ENCODE data around the gene SP140.
"Not testable (repeated sequence)": the region's sequence is repeated elsewhere in the genome, so short reads cannot be mapped to it uniquely, and the experiment has no call there.

The SP140 gene

DNA sequence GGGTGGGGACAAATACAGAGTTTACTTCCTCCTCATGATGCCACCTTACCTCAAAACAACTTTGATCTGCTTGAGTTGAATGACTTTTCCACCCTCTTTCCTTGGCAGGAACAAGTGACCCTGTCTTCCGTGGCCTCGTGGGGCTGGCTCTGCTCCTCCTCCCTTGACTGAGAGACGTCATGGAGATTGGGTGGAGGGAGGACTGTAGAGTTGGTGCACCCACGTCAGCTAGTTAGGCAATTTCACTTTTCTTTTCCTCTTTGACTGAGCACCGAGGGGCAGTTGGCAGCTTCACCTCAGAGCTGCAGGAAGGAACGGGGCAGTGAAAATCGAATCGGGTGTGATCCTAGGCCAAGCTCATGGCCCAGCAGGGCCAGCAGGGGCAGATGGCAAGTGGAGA, at the start of gene SP140:
Gene SP140 (plus strand): TSS at position 251 of the 400 bp plus-strand sequence. CDS start 109 bp downstream, at position 360.
- peak; percentile 54 for DNase-seq (ENCODE audit: low read depth)

- no peak for DNase-seq (ENCODE audit: low read depth)
Measured at GRCh38 chr2:230176996-230177395, 48.5 kb upstream of the SP140 start.

- no peak for DNase-seq (ENCODE audit: low read depth)
Measured at GRCh38 chr2:230178546-230179485, 46.7 kb upstream of the SP140 start.

DNA sequence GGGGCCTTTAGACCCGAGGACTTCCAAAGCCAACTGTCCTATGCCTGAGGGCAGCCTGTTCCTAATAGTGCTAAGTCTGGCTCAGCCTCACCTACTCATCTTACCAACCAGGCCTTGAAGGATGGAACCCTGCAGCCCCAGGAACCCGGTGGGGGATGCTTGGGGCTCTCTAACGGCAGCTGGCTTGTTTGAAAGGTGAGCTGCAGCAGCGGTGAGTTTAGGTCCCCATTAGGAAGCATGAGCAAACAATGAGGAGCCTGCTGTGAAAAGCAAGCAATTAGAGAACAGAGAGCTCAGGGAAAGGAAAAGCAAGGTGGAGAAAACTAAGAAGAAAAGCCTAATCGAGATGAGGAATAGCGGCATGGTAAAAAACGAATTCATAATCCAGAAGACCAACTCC, 45.6 kb upstream of the SP140 start:
- DNase-seq (ENCODE audit: low read depth), result no peak

GRCh38 chr2:230181195-230181594, 44.3 kb upstream of the SP140 start:
- no peak for DNase-seq (ENCODE audit: low read depth)

DNA sequence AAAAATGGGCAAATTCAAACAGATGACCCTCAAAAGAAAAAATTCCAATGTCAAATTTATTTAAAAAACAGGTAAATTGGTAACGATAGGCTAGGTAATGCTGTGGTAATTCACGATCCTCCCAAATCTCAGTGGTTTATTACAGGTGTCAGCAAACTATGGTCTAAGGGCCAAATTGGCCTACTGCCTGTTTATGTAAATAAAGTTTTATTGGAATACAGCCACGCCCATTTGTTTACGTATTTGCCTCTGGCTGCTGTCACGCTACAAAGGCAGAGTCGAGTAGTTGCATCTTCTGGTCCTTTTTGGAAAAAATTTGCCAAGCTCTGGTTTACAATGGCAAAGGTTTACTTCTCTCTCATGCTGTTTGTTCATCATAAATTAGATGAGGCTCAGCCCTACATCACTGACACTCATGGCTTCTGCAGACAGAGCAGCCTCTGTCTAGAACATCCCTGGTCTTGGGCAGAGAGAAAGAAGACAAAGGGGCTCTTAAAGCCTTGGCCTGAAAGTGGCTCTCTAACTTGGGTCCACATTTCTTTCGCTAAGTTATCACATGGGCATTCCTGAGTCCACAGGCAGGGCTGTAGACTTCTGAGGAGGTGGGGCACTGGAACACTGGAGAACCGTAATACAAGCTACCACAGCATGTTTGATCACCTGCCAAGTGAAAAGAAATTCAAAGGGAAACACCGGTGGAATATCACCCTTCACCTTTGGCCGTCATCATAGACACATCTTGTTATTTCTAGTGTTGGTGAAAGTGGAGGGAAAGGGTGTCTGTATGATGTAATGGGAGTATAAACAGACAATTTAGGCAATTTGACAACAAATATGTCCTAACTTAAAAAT, 40.6 kb upstream of the SP140 start:
- DNase-seq (ENCODE audit: low read depth), result no peak

DNA sequence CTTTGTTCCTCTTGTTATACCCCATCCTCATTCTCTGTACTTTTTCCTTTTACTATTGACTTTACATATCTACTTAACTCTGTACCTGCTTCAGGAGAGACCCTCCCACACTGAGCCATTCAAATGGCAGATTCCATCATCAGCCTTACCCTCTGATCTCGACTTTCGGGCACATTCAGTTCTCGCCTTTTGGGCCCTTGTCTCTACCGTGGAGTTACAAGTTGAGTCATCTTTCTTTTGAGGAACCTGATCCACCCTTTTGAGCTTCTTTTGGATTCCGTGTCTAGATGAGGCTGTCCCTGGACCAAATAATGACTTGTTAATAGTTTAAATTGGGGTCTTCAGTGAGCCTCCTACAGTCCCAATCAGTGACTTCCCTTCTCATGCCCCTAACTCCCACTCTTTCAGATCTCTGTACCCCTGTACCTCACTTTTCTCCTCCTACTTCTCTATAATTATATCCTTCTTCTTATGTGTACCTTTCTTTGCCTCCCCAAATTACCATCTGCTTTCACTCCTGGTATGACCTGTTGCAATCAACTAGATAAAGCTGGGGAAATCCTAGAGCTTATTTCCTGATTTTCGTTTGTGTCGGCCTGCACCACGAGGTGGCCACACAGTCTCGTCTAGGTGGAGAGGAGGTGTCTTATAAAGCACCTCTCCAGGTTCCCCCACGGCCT, 23.0 kb upstream of the SP140 start:
- DNase-seq (ENCODE audit: low read depth), result no peak

GRCh38 chr2:230203110-230203676, 22.3 kb upstream of the SP140 start:
- no peak for DNase-seq (ENCODE audit: low read depth)

DNA sequence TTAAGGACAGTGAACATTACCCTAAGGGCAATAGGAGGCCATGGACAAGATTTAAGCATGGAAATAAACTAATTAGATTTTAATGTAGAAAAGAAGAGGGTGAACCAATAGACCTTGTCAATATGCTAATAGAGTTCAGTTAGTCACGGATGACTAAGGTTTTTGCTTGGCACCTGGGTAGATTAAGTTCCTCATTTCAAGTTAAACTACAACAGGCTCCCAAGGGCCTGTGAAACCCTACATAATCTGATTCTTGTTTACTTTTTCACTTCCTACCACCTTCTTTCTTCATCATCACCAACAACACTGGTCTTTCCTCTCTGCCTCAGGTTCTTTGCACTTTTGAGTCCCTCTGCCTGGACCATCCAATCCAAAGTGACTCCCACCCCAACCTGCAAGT, 20.5 kb upstream of the SP140 start:
- no peak for DNase-seq (ENCODE audit: low read depth)

GRCh38 chr2:230205721-230206120, 19.8 kb upstream of the SP140 start:
- no peak for DNase-seq (ENCODE audit: low read depth)

- no peak for DNase-seq (ENCODE audit: low read depth)
Measured at GRCh38 chr2:230208576-230208975, 17.0 kb upstream of the SP140 start.

DNA sequence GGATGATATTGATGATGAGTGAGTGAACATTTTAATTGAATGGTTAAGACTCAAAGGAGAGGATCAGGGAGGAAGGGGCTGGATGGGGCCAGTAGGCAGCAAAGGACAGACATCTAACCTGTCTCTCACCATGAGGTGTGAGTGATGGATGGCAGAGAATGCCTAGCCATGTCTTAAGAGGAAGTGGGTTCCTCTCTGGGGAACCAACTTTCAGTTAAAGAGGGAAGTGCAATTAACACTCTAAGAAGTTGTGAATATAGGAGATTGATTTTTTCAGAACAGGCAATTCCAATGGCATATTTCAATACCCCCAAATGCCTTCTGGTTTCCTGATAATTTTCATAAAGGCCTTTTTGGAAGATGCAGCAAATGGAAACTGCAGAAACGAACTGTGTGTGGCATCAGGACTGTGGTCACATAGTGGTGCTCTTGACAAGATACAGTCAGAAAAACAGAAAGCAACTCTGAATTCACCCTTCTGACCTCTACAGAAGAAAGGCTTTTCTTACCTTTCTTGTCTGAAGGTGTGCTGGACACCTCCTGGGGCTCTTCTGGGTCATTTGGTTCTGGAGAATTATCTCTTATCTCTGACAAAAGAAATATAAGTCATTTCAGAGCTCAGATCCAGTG, 16.0 kb upstream of the SP140 start:
- DNase-seq (ENCODE audit: low read depth), result no peak

DNA sequence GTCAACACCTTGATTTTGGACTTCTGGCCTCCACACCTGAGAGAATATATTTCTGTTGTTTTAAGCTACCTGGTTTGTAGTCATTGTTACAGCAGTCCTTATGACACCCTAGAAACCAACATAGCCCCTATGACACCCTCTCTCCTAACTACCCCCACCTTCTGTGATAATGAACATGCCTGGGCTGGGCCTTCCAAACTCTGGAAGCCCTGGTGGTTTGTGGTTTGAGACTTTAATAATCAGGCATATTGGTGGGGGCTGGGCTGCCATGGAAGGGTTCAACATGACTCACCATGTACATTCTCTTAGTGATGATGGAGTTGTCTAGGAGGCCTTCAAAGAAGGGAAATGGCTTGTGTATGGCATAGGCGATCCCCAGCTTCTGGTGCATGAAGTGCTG, 9.0 kb upstream of the SP140 start:
- no peak for DNase-seq (ENCODE audit: low read depth)

DNA sequence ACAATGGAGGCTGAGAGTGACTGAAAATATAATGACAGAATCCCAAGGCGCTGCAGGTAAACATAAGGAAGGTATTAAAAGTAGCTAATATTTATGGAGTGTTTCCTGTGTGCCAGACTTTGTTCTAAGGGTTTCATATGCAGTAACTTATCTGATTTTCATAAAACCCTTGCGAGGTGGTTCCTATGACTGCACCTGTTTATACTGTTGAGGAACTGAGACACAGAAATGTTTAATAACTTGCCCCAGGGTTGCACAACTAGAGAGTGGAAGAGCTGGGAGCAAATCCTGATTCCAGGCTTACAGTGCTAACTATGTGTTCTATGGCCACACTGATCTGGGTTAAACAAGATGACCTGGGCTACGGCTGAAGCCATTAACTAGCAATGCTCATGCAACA, 8.1 kb upstream of the SP140 start:
- DNase-seq (ENCODE audit: low read depth), result no peak

DNA sequence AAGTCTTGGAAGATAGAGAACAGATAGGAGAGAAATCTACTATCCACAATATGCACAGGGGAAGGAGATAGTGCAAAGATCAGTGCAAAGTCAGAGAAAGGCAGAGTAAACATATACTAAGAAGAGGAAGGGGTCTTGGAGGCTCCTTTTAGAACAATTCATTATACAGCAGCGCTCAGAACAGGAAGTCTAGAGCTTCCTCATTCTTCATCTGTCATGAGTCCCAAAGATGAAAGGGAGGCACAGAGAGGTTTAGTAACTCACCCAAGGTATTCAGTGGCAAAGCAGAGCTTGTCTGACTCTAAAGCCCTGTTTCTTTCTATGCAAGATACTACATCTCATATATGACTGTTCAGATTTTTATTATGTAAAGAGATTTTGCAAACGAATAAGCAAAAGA, 7.1 kb upstream of the SP140 start:
- DNase-seq (ENCODE audit: low read depth), result no peak

- peak; percentile 75 for DNase-seq (ENCODE audit: low read depth)
Measured at GRCh38 chr2:230219419-230220331, 5.9 kb upstream of the SP140 start, which contains the start of gene SP110. Gene SP110, minus strand, starts transcription at chr2:230219984. Its CDS starts 3,057 bp downstream, at chr2:230216927.

DNA sequence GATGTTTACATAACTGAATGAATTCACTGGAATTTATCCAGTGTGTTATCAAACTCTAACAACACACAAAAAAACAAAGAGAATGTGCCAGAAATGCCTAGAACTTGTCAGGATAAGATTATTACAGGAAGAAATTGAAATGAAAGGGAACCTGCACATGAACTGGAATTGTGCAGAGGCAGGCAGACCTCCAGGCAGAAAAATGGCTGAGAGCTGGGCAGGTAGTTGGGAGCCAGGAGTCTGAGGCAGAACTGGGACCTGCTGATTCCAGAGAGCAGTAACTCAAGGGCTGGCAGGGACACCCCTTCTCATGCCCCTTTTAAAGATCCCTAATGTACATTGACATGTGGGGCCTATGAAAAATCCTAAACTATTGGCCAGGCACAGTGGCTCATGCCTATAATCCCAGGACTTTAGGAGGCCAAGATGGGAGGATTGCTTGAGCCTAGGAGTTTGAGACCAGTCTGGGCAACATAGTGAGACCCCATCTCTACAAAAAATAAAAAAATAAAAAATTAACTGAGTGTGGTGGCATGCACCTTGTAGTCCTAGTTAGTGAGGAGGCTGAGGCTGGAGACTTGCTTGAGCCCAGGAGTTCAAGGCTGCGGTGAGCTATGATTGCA, 5.1 kb upstream of the SP140 start:
- no peak for DNase-seq (ENCODE audit: low read depth)

DNA sequence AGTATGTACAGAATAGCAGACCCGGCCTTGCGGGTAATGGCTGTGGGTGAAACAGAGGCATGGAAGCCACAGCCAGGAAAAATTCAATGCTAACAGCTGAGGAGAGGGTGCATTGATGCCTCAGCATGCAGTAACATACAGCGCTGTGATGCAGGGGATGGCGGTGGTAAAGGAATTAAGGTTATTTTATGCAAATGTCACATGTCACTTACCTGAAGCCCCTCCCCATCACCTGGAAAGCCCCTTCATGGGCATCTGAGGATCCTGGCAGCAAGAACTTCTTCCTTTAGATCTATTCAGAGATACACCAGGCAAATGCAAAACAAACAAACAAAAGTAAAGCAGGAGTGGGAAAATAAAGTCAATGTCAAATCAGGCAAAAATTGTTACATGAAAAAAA, 4.0 kb upstream of the SP140 start:
- no peak for DNase-seq (ENCODE audit: low read depth)

GRCh38 chr2:230222829-230223228, 2.7 kb upstream of the SP140 start:
- not testable (repeated sequence) for DNase-seq (ENCODE audit: low read depth)

DNA sequence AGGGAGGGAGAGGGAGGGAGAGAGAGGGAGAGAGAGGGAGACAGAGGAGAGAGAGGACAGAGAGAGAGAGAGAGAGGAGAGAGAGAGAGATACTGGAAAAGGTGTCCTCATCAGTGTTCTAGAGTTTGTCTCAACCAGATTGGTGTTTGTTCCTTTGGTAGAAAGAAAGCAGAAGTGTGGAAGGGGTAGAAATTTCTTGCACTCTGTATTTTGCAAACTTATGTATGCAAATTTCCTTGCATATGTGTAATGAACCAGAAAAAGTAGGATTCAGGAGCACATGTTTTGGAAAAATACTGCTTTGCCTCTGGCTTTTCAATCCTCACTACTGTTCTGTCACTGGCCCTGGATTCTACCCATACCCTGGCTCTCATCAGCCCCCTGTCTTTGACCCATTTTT, 1.1 kb upstream of the SP140 start:
- no peak for DNase-seq (ENCODE audit: low read depth)

Data from stimulated activated CD8-positive, alpha-beta memory T cell treated with anti-CD3 and anti-CD28 coated beads, Interleukin-15, amount 100 ng/mL, for 1 hour (primary cell).